Ovary (tissue), 9 donors: ENCODE results near the gene RPL23. TPM values are rescaled to one million over a fixed set of nuclear protein-coding genes. Genes with fewer than 3 reads are reported as not detected.

ENCODE experiments used
- DNase-seq, 5 donors: peaks; one replicate each; pipeline ENCODE4 v3.0.0-alpha.2; 2019 to 2020
- H3K27ac ChIP-seq, 2 donors: fragments of 200-600 bp; one replicate each; pipeline versions ENCODE4 v1.5.1 to v1.8.0; 2019 to 2022
- H3K27me3 ChIP-seq: fragments of 200-600 bp; one replicate; pipeline ENCODE4 v1.8.0; 2022
- H3K36me3 ChIP-seq: fragments of 200-600 bp; sonication (generic); one replicate; pipeline ENCODE4 v1.5.1; 2019
- H3K4me1 ChIP-seq: one replicate; pipeline ENCODE4 v1.8.1; 2013; ENCODE audit warnings: mild to moderate bottlenecking, moderate library complexity; ENCODE audit not compliant: insufficient read depth
- H3K4me3 ChIP-seq: fragments of 200-600 bp; sonication (generic); one replicate; pipeline ENCODE4 v1.5.1; 2017
- H3K9me3 ChIP-seq, 2 donors: fragments of 200-600 bp in 1 of 2; sonication (generic) in 1 of 2; one replicate each; pipeline versions ENCODE4 v1.5.1 to v1.8.1; 2013 to 2019; ENCODE audit warnings: mild to moderate bottlenecking in 1 of 2, moderate library complexity in 1 of 2
- EP300 ChIP-seq: sonication (generic); formaldehyde crosslinking; IDR thresholded peaks from one replicate; pipeline ENCODE4 v1.6.1; 2017; ENCODE audit warnings: antibody characterized with exemption
- POLR2A ChIP-seq: fragments of 450-650 bp; IDR thresholded peaks from one replicate; pipeline ENCODE4 v1.6.1; 2017; ENCODE audit warnings: antibody characterized with exemption, mild to moderate bottlenecking, moderate library complexity
- WGBS, 3 donors: extraction: QIAGEN DNeasy Blood & Tissue Kit in 1 of 3; methylation state at CpG; one replicate each; pipeline versions ENCODE4 v1.1.5 to v1.1.7; 2013 to 2017; 5-methylcytosine and 5-hydroxymethylcytosine counted together
- intact Hi-C, 4 donors: fragments of 100-400 bp; cut with DNase I; formaldehyde crosslinking; loops; one replicate each; pipeline versions ENCODE4 v1.11.0 to v1.15.1; 2022 to 2023
- polyA plus RNA-seq, 2 donors: library from polyadenylated mRNA; stranded (reverse); fragments of 200-250 nt in 1 of 2; fragments of 350-450 nt in 1 of 2; fragmentation: Illumina TruSeq in 1 of 2; extraction: RNeasy Lipid Tissue Mini Kit (QIAGEN cat#74804) in 1 of 2; gene quantifications; one replicate each; pipeline ENCODE4 v1.2.3, GENCODE V29; 2013 to 2014
- total RNA-seq, 7 donors: library from RNA; depleted of rRNA in 2 of 7; stranded (reverse); fragments of >200 nt in 2 of 7; fragmentation: NEBNext Ultra II Directional in 3 of 7; extraction: Animal tissue kit (Norgen Biotek cat#: 25700) in 3 of 7; gene quantifications; one replicate each; pipeline versions ENCODE4 v1.1.0 to v1.2.4, GENCODE V29; 2016 to 2023
- TF ChIP-seq, protein P1 (sequence below), 3 donors: fragments of 450-650 bp in 2 of 3; fragments of 200-600 bp in 1 of 3; IDR thresholded peaks; one replicate each; pipeline versions ENCODE4 v1.5.1 to v1.8.0; 2016 to 2022; ENCODE audit warnings: antibody characterized with exemption in 3 of 3, mild to moderate bottlenecking in 1 of 3
- donor health status: DM: no; HTN: no; CAD: no; lungs with moderate emphysema.
- donor health status: DM: no; HTN: no; CAD: no.
- donor health status: Bipolar disorder and iron deficiency.
- donor health status: DM: yes; HTN: yes; CAD: no.
- donor health status: DM: no; HTN: no; CAD: no.
- donor health status: DM: yes; HTN: yes; CAD: no.

Gene RPL23
- total and polyA plus RNA-seq, 9 donors, result 2,982 to 7,100 (median 3,568) TPM

DNA sequence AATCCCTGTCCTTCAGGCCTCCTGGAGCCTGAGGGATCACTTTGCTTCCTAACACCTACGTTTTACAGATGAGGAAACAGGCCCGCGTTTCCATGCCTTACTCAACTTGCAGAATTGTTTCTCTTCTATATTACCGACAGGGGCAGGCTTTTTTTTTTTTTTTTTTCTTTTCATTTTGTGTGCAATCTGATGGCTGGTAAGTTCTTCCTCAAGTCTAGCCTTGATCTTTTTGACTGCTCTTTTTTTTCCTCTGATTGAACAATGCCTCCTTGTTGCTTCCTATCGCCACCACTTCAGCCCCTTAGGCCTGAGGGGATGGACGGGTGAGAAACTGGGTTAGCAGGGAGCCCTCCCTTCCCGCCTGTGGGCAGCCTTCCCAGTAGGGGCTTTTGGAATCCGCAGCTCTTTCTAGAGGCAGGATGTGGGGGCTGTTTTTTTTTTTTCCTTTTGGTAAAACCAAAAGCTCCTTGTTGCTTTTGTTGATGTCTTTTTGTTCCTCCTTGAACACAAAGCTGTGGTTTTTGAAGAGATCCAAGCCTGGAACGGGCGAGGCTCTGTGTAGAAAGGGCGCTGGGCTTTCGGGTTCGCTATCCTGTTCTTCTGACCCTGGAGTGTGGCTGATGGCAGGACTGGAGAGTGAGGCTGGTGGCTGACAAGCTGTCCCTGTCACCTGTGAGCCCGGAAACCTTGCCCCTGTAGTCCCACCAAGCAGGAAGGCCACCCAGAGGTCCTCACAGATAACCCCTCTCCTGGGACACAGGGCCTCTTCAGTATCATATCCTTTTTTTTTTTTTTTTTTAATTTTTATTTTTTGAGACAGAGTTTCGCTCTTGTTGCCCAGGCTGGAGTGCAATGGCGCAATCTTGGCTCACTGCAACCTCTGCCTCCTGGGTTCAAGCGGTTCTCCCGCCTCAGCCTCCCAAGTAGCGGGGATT, 30.3 kb upstream of the RPL23 start:
- Histone ChIP-seq H3K9me3 (no peaks in the 10 kb centered on the region), H3K4me3 (no peak overlapping the region), H3K27ac (no peak overlapping the region), H3K4me1 (peaks cover 32% of the 10 kb centered on the region), H3K27me3 (no peaks in the 10 kb centered on the region), H3K36me3 (no peaks in the 10 kb centered on the region)
- no peak for DNase-seq
- no peak for TF ChIP-seq POLR2A
- TF ChIP-seq, protein P1, sequence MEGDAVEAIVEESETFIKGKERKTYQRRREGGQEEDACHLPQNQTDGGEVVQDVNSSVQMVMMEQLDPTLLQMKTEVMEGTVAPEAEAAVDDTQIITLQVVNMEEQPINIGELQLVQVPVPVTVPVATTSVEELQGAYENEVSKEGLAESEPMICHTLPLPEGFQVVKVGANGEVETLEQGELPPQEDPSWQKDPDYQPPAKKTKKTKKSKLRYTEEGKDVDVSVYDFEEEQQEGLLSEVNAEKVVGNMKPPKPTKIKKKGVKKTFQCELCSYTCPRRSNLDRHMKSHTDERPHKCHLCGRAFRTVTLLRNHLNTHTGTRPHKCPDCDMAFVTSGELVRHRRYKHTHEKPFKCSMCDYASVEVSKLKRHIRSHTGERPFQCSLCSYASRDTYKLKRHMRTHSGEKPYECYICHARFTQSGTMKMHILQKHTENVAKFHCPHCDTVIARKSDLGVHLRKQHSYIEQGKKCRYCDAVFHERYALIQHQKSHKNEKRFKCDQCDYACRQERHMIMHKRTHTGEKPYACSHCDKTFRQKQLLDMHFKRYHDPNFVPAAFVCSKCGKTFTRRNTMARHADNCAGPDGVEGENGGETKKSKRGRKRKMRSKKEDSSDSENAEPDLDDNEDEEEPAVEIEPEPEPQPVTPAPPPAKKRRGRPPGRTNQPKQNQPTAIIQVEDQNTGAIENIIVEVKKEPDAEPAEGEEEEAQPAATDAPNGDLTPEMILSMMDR (IDR thresholded peaks at IDR 0.05), result no peak
- TF ChIP-seq EP300, result no peak
- WGBS, 3 donors, result 47 to 49% (median 47%) methylated on average over 19 of the region's 19 CpGs
- intact Hi-C loops, result no loop called here

DNA sequence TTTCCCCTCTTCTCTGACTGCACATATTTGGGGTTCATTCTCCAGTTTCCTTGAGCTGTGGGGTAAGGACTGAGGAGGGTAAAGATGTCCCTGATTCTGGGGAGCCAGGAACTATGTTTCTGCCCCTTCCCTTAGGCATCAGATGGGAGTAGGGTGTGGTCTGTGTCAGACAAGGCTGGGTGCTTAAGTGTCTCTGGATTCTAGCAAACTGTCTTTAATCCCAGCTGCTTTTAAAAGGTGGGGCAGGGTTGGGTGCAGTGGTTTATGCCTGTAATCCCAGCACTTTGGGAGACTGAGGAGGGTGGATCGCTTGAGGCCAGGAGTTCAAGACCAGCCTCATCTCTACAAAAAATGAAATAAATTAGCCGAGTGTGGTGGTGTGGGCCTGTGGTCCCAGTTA, 29.3 kb upstream of the RPL23 start:
- H3K36me3 ChIP-seq, result no peaks in the 10 kb centered on the region
- no peak for DNase-seq
- no peak overlapping the region for H3K27ac ChIP-seq
- H3K4me3 ChIP-seq, result no peak overlapping the region
- WGBS, 3 donors, result 79 to 93% (median 90%) methylated on average over 2 of the region's 2 CpGs
- no peak for TF ChIP-seq EP300
- H3K4me1 ChIP-seq, result peaks cover 32% of the 10 kb centered on the region
- intact Hi-C loops, result no loop called here
- no peaks in the 10 kb centered on the region for H3K27me3 ChIP-seq
- no peaks in the 10 kb centered on the region for H3K9me3 ChIP-seq

DNA sequence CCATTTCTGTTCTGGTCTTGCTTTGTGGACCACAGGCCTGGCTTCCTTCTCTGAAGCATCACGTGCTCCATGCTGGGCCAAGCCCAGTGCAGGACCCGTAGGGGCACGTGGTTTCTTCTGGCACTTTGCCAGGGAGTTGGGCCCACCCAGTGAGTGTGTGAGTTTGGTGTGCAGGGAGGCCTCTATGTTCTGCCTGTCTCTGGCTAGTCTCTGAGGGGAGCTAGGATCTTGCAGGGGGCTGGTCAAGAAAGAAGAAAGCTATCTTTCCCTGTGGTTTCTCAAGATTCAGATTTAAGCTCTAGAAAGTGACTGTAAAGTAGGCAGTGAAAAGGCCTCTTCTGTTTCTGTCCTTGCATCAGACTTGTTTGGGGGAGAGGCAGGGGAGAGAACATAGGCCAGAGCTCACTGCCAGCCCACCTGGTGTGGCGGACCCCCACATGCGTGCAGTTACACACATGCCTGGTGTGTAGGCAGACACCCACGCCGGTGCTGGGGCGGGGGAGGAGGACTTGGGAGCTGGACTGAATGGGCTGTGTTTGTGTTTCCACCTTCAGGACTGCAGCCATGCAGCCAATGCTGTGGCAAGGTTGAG, 28.2 kb upstream of the RPL23 start:
- WGBS, 3 donors, result 4 to 9% (median 8%) methylated on average over 8 of the region's 8 CpGs
- no peak overlapping the region for H3K4me3 ChIP-seq
- intact Hi-C loops, result no loop called here
- no peaks in the 10 kb centered on the region for H3K9me3 ChIP-seq
- H3K4me1 ChIP-seq, result peaks cover 32% of the 10 kb centered on the region
- peak; percentile 84 to 90 (median 87) for DNase-seq
- no peaks in the 10 kb centered on the region for H3K36me3 ChIP-seq
- TF ChIP-seq EP300, result no peak
- TF ChIP-seq, protein P1 (IDR thresholded peaks at IDR 0.05), result no peak
- H3K27ac ChIP-seq, result peak overlapping the region in 1 of 2 donors; percentile 23
- H3K27me3 ChIP-seq, result no peaks in the 10 kb centered on the region

DNA sequence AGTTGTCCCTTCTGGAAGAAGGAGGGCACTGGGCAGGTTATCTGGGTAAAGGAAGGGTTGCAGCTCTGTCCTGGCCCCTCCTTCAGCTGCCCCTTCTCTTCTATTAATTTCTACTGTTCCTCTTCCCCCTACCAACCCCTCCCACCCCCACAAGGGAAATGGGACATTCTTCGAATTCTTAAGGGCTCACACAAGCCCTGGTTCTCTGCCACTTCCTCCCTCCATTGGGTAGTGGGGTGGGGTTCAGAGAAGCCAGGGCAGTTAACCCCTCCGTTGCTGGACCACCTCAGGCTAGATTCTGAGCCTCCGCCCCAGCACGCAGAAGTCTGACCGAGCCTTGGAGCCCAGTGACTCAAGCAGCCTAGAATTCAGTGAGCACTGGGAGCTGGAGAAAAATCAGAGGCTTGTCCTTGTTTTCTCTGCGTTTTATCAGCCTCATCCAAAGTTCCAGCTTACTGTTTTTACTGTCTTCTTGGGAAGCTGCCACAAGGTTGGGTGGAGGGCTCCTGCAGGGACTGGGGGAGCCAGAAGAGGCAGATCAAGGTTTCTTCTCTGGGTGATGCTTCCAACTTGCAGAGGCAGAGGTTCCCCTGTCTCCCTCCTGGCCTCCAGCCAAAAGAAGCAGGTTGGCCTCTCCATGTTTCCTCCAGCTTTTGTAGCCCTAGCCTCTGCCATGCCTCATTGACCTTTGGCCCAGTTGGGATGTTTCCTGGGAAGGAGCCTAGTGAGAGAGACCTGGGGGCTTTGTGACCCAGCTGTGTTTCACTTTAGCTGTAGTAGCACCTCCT, 26.6 kb upstream of the RPL23 start:
- Histone ChIP-seq H3K27ac (peak overlapping the region; percentile 1 to 49), H3K4me3 (no peak overlapping the region), H3K9me3 (no peaks in the 10 kb centered on the region), H3K4me1 (peaks cover 33% of the 10 kb centered on the region), H3K27me3 (no peaks in the 10 kb centered on the region), H3K36me3 (no peaks in the 10 kb centered on the region)
- DNase-seq, result peak; percentile 64 to 70 (median 68)
- no peak for TF ChIP-seq EP300
- TF ChIP-seq, protein P1 (IDR thresholded peaks at IDR 0.05), result no peak
- no peak for TF ChIP-seq POLR2A
- intact Hi-C loops, result loop anchor here in 1 of 4 donors (10.0 kb wide), 1 partner anchor 275 kb away; the partner anchor contains the start of gene PLXDC1
- WGBS, 3 donors, result 2 to 5% (median 3%) methylated on average over 6 of the region's 6 CpGs
